ENCODE results near the gene ADAMTS14.

DNA sequence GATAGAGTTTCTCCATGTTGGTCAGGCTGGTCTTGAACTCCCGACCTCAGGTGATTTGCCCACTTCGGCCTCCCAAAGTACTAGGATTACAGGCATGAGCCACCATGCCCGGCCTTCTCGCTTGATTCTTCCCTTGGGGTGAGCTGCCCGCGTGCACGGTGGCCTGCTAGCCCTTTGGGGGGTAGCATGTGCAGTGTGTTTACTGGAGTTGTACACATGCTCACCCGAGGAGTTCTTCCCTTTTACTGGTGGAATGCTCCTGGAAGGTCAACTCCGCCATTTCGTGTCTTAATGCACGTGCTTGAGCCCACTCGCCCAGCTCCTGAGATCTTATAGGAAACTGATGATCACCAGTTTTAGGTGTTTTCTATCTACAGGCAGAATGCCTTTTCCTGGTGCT lies 17.0 kb upstream of the ADAMTS14 start:
- TF ChIP-seq, protein P1, sequence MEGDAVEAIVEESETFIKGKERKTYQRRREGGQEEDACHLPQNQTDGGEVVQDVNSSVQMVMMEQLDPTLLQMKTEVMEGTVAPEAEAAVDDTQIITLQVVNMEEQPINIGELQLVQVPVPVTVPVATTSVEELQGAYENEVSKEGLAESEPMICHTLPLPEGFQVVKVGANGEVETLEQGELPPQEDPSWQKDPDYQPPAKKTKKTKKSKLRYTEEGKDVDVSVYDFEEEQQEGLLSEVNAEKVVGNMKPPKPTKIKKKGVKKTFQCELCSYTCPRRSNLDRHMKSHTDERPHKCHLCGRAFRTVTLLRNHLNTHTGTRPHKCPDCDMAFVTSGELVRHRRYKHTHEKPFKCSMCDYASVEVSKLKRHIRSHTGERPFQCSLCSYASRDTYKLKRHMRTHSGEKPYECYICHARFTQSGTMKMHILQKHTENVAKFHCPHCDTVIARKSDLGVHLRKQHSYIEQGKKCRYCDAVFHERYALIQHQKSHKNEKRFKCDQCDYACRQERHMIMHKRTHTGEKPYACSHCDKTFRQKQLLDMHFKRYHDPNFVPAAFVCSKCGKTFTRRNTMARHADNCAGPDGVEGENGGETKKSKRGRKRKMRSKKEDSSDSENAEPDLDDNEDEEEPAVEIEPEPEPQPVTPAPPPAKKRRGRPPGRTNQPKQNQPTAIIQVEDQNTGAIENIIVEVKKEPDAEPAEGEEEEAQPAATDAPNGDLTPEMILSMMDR (IDR thresholded peaks at IDR 0.05), result no peak
- no peak for TF ChIP-seq POLR2A (IDR thresholded peaks at IDR 0.05)
